CD4-positive, alpha-beta memory T cell (primary cell): ENCODE measurements around the gene HIPK4. TPM values are rescaled to one million over a fixed set of nuclear protein-coding genes. Genes with fewer than 3 reads are reported as not detected.

Experiments used
- CTCF ChIA-PET: fragments of 350-600 bp; sonication (Branson Sonifier 250); formaldehyde crosslinking; loops from one replicate; lab custom pipeline; 2021; ENCODE audit warnings: inconsistent platforms; ENCODE audit not compliant: partially characterized antibody; lab: Charles Lee
- POLR2A ChIA-PET: fragments of 350-600 bp; sonication (Branson Sonifier 250); formaldehyde crosslinking; loops from one replicate; lab custom pipeline; 2021; ENCODE audit not compliant: partially characterized antibody; lab: Charles Lee
- DNase-seq, 5 donors: peaks; one replicate each; pipeline versions ENCODE4 v3.0.0 to v3.0.0-alpha.2; 2020 to 2022; ENCODE audit warnings: mixed read lengths in 1 of 5
- H3K27ac ChIP-seq: one replicate; pipeline ENCODE4 v1.7.0; 2013; ENCODE audit warnings: low read depth, low read length
- H3K27me3 ChIP-seq: 2 replicates; pipeline ENCODE4 v1.7.0; 2013; ENCODE audit warnings: mild to moderate bottlenecking, low read length, moderate library complexity; ENCODE audit not compliant: insufficient read depth
- H3K36me3 ChIP-seq: 2 replicates; pipeline ENCODE4 v1.7.0; 2013; ENCODE audit warnings: mild to moderate bottlenecking, low read length, moderate library complexity; ENCODE audit not compliant: insufficient read depth
- H3K4me1 ChIP-seq: 2 replicates; pipeline ENCODE4 v1.7.0; 2013; ENCODE audit warnings: mild to moderate bottlenecking, low read length, moderate library complexity; ENCODE audit not compliant: insufficient read depth
- H3K4me3 ChIP-seq, 2 donors: one replicate each; pipeline ENCODE4 v1.7.0; 2013; ENCODE audit warnings: low read length in 2 of 2, mild to moderate bottlenecking in 1 of 2
- H3K9me3 ChIP-seq, 2 donors: one replicate each; pipeline ENCODE4 v1.7.0; 2013; ENCODE audit warnings: low read length in 2 of 2, control low read depth in 1 of 2; ENCODE audit not compliant: control insufficient read depth in 1 of 2
- H3K27ac Mint-ChIP-seq, 7 donors: one replicate each; pipeline ENCODE4 v1.8.0; 2020 to 2021; ENCODE audit warnings: mixed read lengths in 7 of 7, mild to moderate bottlenecking in 6 of 7, inconsistent platforms in 3 of 7, moderate library complexity in 3 of 7
- H3K27me3 Mint-ChIP-seq, 2 donors: one replicate each; pipeline ENCODE4 v1.8.0; 2020 to 2021; ENCODE audit warnings: mixed read lengths in 2 of 2
- H3K36me3 Mint-ChIP-seq, 2 donors: one replicate each; pipeline ENCODE4 v1.8.0; 2020 to 2021; ENCODE audit warnings: mixed read lengths in 2 of 2, inconsistent platforms in 1 of 2, mild to moderate bottlenecking in 1 of 2
- H3K4me1 Mint-ChIP-seq, 4 donors: one replicate each; pipeline ENCODE4 v1.8.0; 2020 to 2021; ENCODE audit warnings: mixed read lengths in 4 of 4, mild to moderate bottlenecking in 1 of 4
- H3K4me3 Mint-ChIP-seq, 8 donors: one replicate each; pipeline ENCODE4 v1.8.0; 2020 to 2021; ENCODE audit warnings: mixed read lengths in 8 of 8, mild to moderate bottlenecking in 7 of 8, moderate library complexity in 6 of 8, inconsistent platforms in 3 of 8
- H3K9me3 Mint-ChIP-seq, 8 donors: one replicate each; pipeline ENCODE4 v1.8.0; 2020 to 2021; ENCODE audit warnings: mixed read lengths in 8 of 8, mild to moderate bottlenecking in 5 of 8, inconsistent platforms in 3 of 8, moderate library complexity in 1 of 8
- intact Hi-C: fragments of 100-400 bp; cut with micrococcal nuclease; formaldehyde crosslinking; loops from one replicate; pipeline ENCODE4 v1.15.1; 2023
- polyA plus RNA-seq, 2 donors: library from polyadenylated mRNA; unstranded; fragments of 300-500 nt; fragmentation: Illumina TruSeq; gene quantifications; one replicate each; pipeline ENCODE4 v1.2.3, GENCODE V29; 2021
- total RNA-seq, 2 experiments: library from RNA; stranded (reverse); gene quantifications; one replicate each; pipeline ENCODE4 v1.2.3, GENCODE V29; 2021

HIPK4 gene
- total and polyA plus RNA-seq, 4 experiments from 2014 or later, result not detected

DNA sequence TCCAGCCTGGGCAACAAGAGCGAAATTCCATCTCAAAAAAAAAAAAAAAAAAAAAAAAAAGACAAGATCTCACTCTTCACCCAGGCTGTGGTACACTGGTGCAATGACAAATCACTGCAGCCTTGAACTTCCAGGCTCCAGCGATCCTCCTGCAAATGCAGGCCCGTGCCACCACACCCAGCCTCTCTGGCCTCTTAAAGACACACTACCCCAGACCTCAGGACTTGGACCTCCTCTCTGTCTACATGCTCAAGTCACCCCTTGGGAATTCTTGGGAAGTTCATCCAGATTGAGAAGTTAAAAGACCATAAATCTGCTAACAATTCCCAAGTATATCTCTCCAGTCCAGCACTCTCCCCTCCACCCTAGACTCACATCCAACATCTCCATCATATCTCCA is 10.6 kb upstream of the HIPK4 start:
- H3K4me1 ChIP-seq, result peaks cover 7% of the 10 kb centered on the region
- ChIA-PET POLR2A (no interaction called here), CTCF (no interaction called here)
- intact Hi-C loops, result loop anchor here (5.0 kb wide), 1 partner anchor 67 kb away; the partner anchor contains the start of genes BLVRB and SPTBN4
- H3K27ac ChIP-seq, result no peak overlapping the region
- H3K9me3 ChIP-seq, result no peaks in the 10 kb centered on the region
- H3K27me3 ChIP-seq, result no peaks in the 10 kb centered on the region
- peak overlapping the region in 1 of 7 donors; percentile 64 for H3K27ac Mint-ChIP-seq
- H3K27me3 Mint-ChIP-seq, result no peaks in the 10 kb centered on the region
- peaks cover 17 to 30% (median 22%) of the 10 kb centered on the region in 4 donors for H3K4me1 Mint-ChIP-seq
- H3K36me3 ChIP-seq, result no peaks in the 10 kb centered on the region
- DNase-seq, result no peak
- peaks cover 0 to 3% of the 10 kb centered on the region in 2 donors for H3K36me3 Mint-ChIP-seq
- peaks cover 0 to 3% (median 0%) of the 10 kb centered on the region in 8 donors for H3K9me3 Mint-ChIP-seq
- H3K4me3 Mint-ChIP-seq, result no peak overlapping the region
- no peak overlapping the region for H3K4me3 ChIP-seq

DNA sequence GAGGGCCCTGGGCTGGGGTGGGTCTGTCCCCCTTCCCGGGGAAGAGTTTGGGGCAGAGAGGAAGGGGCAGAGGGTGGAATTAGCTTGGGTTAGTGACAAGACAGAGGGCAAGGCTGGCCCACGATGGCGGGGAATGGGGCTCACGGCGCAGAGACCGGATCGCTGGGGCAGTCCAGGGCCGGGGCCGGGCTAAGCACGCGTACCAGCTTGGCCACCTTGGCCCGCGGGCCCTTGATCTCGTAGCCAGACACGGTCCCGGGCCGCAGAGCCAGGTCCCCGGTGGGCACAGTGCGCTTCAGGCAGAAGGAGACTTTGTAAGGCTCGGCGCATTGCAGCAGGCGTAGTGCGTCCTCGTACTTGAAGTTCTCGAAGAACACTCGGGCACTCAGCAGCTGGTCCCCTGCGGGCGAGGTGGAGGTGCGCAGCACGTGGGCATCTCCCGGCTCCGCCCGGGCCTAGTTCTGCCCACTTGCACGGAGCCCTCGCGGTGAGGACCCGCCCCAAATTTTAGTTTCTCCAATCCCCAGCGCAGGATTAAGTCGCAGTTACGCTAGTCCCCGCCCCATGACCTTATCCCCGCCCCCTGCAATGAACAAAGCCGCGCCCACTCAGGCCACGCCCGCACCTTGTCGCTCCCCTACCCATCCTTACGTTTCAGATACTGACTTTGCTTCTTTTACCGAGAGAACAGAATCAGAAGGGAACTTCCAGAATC is 8.6 kb upstream of the HIPK4 start:
- Histone ChIP-seq H3K4me1 (peaks cover 7% of the 10 kb centered on the region), H3K27ac (no peak overlapping the region), H3K9me3 (no peaks in the 10 kb centered on the region), H3K27me3 (no peaks in the 10 kb centered on the region), H3K36me3 (no peaks in the 10 kb centered on the region), H3K4me3 (no peak overlapping the region)
- peak overlapping the region in 6 of 8 donors; percentile 14 to 55 (median 22) for H3K4me3 Mint-ChIP-seq
- H3K27me3 Mint-ChIP-seq, result no peaks in the 10 kb centered on the region
- no peak overlapping the region for H3K27ac Mint-ChIP-seq
- peaks cover 0 to 3% (median 0%) of the 10 kb centered on the region in 8 donors for H3K9me3 Mint-ChIP-seq
- ChIA-PET CTCF (no interaction called here), POLR2A (interaction anchor here (1.5 kb wide), 1 partner anchor 22 kb away, joined by 4 read pairs; no protein-coding TSS in a partner anchor)
- peaks cover 0 to 2% of the 10 kb centered on the region in 2 donors for H3K36me3 Mint-ChIP-seq
- H3K4me1 Mint-ChIP-seq, result peaks cover 13 to 21% (median 17%) of the 10 kb centered on the region in 4 donors
- intact Hi-C loops, result no loop called here
- DNase-seq, result peak; percentile 41 to 78 (median 55)

DNA sequence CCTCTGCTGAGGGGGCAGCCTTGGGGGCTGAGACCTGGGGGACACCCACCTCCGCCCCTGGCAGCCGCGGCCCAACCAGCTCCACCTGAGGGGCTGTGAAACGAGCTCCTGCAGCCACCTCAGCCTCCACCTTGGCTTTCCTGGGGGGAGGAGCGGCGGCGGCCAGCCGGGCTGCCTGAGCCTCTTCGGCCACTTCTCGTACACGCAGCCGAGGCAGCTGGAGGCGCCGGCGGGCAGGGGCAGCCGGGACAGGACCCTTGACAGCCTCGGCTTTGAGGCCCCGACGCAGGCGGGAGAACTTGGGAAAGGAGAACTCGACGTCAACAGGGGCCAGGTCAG is 7.6 kb upstream of the HIPK4 start:
- ChIA-PET CTCF (no interaction called here), POLR2A (no interaction called here)
- Mint-ChIP-seq H3K4me3 (no peak overlapping the region), H3K27me3 (no peaks in the 10 kb centered on the region), H3K9me3 (no peaks in the 10 kb centered on the region), H3K36me3 (peaks cover 0 to 2% of the 10 kb centered on the region in 2 donors), H3K4me1 (peaks cover 8 to 15% (median 12%) of the 10 kb centered on the region in 4 donors), H3K27ac (no peak overlapping the region)
- no peak for DNase-seq
- no peaks in the 10 kb centered on the region for H3K36me3 ChIP-seq
- no peaks in the 10 kb centered on the region for H3K9me3 ChIP-seq
- no peak overlapping the region for H3K4me3 ChIP-seq
- no peak overlapping the region for H3K27ac ChIP-seq
- H3K4me1 ChIP-seq, result no peaks in the 10 kb centered on the region
- no peaks in the 10 kb centered on the region for H3K27me3 ChIP-seq
- intact Hi-C loops, result no loop called here

DNA sequence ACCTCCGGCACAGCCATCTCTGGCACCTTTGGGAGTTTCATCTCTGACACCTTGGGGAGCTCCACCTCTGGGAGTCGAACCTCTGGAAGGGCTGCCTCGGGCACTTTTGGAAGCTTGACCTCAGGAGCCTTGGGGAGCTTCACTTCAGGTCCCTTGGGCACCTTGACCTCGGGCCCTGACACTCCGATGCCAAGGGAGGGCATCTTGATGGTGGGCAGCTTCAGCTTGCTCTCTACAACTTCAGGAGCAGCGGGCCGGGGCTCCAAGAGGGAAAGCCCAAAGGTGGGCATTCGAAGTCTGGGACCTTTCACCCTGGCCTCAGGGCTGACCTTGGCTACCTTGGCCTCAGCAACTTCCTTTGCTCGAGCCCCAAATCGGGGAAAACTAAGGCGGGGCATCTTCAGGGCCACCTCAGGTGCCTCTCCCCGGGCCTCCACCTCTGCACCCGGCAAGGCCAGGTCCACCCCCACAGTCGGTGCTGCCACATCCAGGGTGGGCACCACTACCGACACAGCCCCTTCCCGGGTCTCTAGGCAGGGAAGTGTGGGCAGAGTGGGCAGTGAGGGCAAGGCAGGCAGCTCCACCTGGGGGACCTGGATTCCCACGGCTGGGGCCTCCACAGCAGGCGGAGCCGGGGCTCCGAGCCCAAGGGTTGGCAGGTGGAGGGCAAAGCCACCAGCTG is 7.0 kb upstream of the HIPK4 start:
- Histone ChIP-seq H3K4me1 (no peaks in the 10 kb centered on the region), H3K27me3 (no peaks in the 10 kb centered on the region), H3K27ac (no peak overlapping the region), H3K9me3 (no peaks in the 10 kb centered on the region), H3K36me3 (no peaks in the 10 kb centered on the region), H3K4me3 (no peak overlapping the region)
- H3K4me3 Mint-ChIP-seq, result no peak overlapping the region
- no peaks in the 10 kb centered on the region for H3K9me3 Mint-ChIP-seq
- no peak for DNase-seq
- H3K27me3 Mint-ChIP-seq, result no peaks in the 10 kb centered on the region
- peaks cover 0 to 2% of the 10 kb centered on the region in 2 donors for H3K36me3 Mint-ChIP-seq
- intact Hi-C loops, result no loop called here
- H3K4me1 Mint-ChIP-seq, result peaks cover 8 to 15% (median 12%) of the 10 kb centered on the region in 4 donors
- no peak overlapping the region for H3K27ac Mint-ChIP-seq
- CTCF ChIA-PET, result no interaction called here
- POLR2A ChIA-PET, result no interaction called here

DNA sequence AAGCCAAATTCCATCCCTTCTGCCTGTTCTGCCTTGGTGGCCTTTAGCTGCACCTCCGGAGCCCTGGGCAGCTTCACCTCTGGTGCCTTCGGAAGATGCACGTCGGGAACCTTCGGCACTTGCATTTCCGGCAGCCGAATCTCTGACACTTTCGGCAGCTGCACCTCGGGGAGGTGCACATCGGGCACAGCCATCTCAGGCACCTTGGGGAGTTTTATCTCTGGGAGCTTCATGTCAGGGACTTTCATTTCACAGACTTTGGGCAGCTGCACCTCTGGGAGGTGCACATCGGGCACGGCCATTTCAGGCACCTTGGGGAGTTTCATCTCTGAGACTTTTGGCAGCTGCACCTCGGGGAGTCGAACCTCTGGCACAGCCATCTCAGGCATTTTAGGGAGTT is 6.0 kb upstream of the HIPK4 start:
- CTCF ChIA-PET, result no interaction called here

DNA sequence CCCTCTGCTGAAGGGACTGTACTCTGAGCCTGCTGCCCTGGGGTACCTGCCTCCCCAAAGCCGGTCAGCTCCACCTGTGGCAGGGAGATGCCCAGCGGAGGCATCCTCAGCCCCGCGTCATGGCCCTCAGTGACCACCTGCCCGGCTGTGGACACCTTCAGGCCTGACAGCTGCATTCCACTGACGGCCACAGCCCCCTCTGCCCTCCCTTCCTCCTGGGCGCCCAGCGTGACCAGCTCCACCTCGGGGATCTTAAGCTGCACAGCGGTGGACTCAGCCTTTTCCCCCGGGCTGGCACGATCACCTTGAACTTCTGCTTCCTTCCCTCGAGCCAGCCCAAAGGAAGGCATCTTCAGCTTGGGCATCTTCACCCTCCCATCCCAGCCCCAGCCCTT is 4.8 kb upstream of the HIPK4 start:
- Histone ChIP-seq H3K4me3 (no peak overlapping the region), H3K4me1 (no peaks in the 10 kb centered on the region), H3K27ac (no peak overlapping the region), H3K9me3 (no peaks in the 10 kb centered on the region), H3K36me3 (no peaks in the 10 kb centered on the region), H3K27me3 (no peaks in the 10 kb centered on the region)
- Mint-ChIP-seq H3K4me3 (no peak overlapping the region), H3K36me3 (peaks cover 0 to 2% of the 10 kb centered on the region in 2 donors), H3K27ac (no peak overlapping the region), H3K4me1 (peaks cover 5 to 11% (median 8%) of the 10 kb centered on the region in 4 donors), H3K27me3 (no peaks in the 10 kb centered on the region), H3K9me3 (no peaks in the 10 kb centered on the region)
- no peak for DNase-seq
- CTCF ChIA-PET, result no interaction called here
- POLR2A ChIA-PET, result interaction anchor here (1.3 kb wide), 1 partner anchor 9 kb away, joined by 6 read pairs; no protein-coding TSS in a partner anchor
- intact Hi-C loops, result no loop called here

More for the DNA sequence above, 6.0 kb upstream of the HIPK4 start:
- intact Hi-C loops, result no loop called here
- H3K9me3 ChIP-seq, result no peaks in the 10 kb centered on the region
- Mint-ChIP-seq H3K27me3 (no peaks in the 10 kb centered on the region), H3K4me3 (no peak overlapping the region), H3K4me1 (peaks cover 5 to 15% (median 10%) of the 10 kb centered on the region in 4 donors), H3K9me3 (no peaks in the 10 kb centered on the region), H3K36me3 (peaks cover 0 to 2% of the 10 kb centered on the region in 2 donors), H3K27ac (no peak overlapping the region)
- H3K4me3 ChIP-seq, result no peak overlapping the region
- POLR2A ChIA-PET, result interaction anchor here (1.3 kb wide), 1 partner anchor 8 kb away, joined by 6 read pairs; no protein-coding TSS in a partner anchor
- no peaks in the 10 kb centered on the region for H3K4me1 ChIP-seq
- H3K27me3 ChIP-seq, result no peaks in the 10 kb centered on the region
- DNase-seq, result no peak
- H3K27ac ChIP-seq, result no peak overlapping the region
- no peaks in the 10 kb centered on the region for H3K36me3 ChIP-seq
